ENCODE measurements around the gene AKAP7. TPM values are rescaled to one million over a fixed set of nuclear protein-coding genes. Genes with fewer than 3 reads are reported as not detected.
"Not testable (repeated sequence)": the region's sequence is repeated elsewhere in the genome, so short reads cannot be mapped to it uniquely, and the experiment has no call there.

Gene AKAP7
- total and polyA plus RNA-seq, 4 donors, result 21.5 to 67.1 (median 50.9) TPM

DNA sequence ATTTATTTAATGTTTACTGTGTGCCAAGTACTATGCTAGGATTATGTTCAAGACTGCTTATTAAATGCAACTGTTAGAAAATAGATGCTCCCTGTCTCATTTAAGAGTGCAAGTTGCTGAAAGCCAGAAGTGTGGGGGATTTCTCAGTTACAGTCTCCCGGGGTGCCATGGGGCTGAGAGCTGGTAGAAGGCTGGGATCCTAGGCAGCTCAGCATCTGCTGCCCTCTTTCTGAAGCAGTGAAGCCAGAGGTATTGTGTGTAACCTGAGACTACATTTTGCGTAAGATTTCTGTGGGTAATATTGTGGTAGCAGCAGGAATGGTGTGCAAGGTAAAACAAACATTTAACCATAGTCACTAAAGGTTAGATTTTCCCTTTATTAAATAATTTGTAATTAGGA is 120.6 kb downstream of the AKAP7 start:
- DNase-seq (ENCODE audit: low read depth in 4 of 6, low spot score in 6 of 6), result no peak
- no peak overlapping the region for H3K4me3 ChIP-seq (ENCODE audit: low read depth, low read length)
- no peaks in the 10 kb centered on the region for H3K36me3 ChIP-seq (ENCODE audit: control insufficient read depth, insufficient read depth, low read length)
- WGBS (ENCODE audit: insufficient coverage), result 50% methylated on average over 1 of the region's 2 CpGs
- no peaks in the 10 kb centered on the region for H3K27me3 ChIP-seq (ENCODE audit: control insufficient read depth, insufficient read depth, low read length)
- H3K27ac ChIP-seq (ENCODE audit: low read depth, low read length), result no peak overlapping the region
- H3K9me3 ChIP-seq (ENCODE audit: control insufficient read depth, insufficient read depth, low read length), result no peaks in the 10 kb centered on the region
- no peaks in the 10 kb centered on the region for H3K4me1 ChIP-seq (ENCODE audit: control insufficient read depth, insufficient read depth, low read length)

DNA sequence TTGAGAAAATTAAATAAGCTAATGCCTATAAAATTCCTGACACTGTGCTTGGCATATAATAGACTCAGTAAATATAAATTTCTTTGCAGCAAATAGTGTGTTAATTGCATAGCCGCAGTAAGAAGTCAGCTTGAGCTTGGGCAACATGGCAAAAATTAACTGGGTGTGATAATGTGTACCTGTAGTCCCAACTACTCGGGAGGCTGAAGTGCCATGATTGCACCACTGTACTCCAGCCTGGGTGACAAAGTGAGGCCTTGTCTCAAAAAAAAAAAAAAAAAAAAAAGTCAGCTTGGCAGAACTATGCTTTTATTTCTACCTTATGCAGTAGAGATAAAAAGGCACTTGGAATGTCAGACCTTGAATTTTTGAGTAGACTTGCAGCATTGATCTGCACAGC is 121.8 kb downstream of the AKAP7 start:
- no peak for DNase-seq (ENCODE audit: low read depth in 4 of 6, low spot score in 6 of 6)
- Histone ChIP-seq H3K27ac (ENCODE audit: low read depth, low read length) (no peak overlapping the region), H3K4me1 (ENCODE audit: control insufficient read depth, insufficient read depth, low read length) (no peaks in the 10 kb centered on the region), H3K27me3 (ENCODE audit: control insufficient read depth, insufficient read depth, low read length) (no peaks in the 10 kb centered on the region), H3K9me3 (ENCODE audit: control insufficient read depth, insufficient read depth, low read length) (no peaks in the 10 kb centered on the region), H3K4me3 (ENCODE audit: low read depth, low read length) (no peak overlapping the region), H3K36me3 (ENCODE audit: control insufficient read depth, insufficient read depth, low read length) (no peaks in the 10 kb centered on the region)
- 63% methylated on average over 1 of the region's 2 CpGs for WGBS (ENCODE audit: insufficient coverage)

- no peak overlapping the region for H3K4me3 ChIP-seq (ENCODE audit: low read depth, low read length)
- H3K27me3 ChIP-seq (ENCODE audit: control insufficient read depth, insufficient read depth, low read length), result no peaks in the 10 kb centered on the region
- H3K9me3 ChIP-seq (ENCODE audit: control insufficient read depth, insufficient read depth, low read length), result no peaks in the 10 kb centered on the region
- H3K27ac ChIP-seq (ENCODE audit: low read depth, low read length), result no peak overlapping the region
- WGBS (ENCODE audit: insufficient coverage), result no CpG with 5 or more reads among the region's 2 CpGs
- H3K4me1 ChIP-seq (ENCODE audit: control insufficient read depth, insufficient read depth, low read length), result no peaks in the 10 kb centered on the region
- DNase-seq (ENCODE audit: low read depth in 4 of 6, low spot score in 6 of 6), result no peak
- H3K36me3 ChIP-seq (ENCODE audit: control insufficient read depth, insufficient read depth, low read length), result no peaks in the 10 kb centered on the region
These were observed 122.9 kb downstream of the AKAP7 start for GRCh38 chr6:131258010-131258652.

DNA sequence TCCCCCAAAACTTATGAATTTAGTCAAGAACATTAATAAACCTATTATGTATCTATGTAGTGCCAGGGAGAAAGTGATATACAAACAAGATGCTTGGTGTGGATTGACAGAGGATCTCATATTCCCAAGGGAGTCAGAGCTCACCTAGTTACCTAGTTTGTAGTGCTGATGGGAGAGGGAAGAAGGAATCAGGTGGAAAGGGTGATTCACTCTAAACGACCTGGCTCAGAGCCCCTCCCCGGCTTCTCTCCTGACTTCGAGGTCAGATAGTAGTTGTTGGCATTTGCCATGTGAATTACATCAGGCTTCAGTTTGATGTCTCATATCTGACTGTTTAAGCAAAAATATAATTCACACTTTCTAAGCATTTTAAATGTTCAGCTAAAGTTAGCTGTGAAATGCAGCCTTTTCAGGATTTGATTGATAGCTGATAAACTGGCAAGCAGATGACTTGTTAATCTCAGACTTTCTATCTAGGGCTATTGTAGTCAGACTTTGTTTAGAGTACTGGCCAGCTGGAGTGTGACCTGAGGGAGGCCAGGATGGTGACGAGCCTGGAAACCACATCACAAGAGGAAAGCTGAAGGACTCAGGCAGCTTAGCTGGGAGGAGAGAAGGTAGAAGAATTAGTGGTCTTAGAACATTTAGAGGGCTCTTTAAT is 123.7 kb downstream of the AKAP7 start:
- Histone ChIP-seq H3K4me3 (ENCODE audit: low read depth, low read length) (no peak overlapping the region), H3K9me3 (ENCODE audit: control insufficient read depth, insufficient read depth, low read length) (no peaks in the 10 kb centered on the region), H3K36me3 (ENCODE audit: control insufficient read depth, insufficient read depth, low read length) (no peaks in the 10 kb centered on the region), H3K27me3 (ENCODE audit: control insufficient read depth, insufficient read depth, low read length) (no peaks in the 10 kb centered on the region), H3K27ac (ENCODE audit: low read depth, low read length) (no peak overlapping the region), H3K4me1 (ENCODE audit: control insufficient read depth, insufficient read depth, low read length) (no peaks in the 10 kb centered on the region)
- WGBS (ENCODE audit: insufficient coverage), result 10% methylated on average over 1 of the region's 4 CpGs
- DNase-seq (ENCODE audit: low read depth in 4 of 6, low spot score in 6 of 6), result no peak

DNA sequence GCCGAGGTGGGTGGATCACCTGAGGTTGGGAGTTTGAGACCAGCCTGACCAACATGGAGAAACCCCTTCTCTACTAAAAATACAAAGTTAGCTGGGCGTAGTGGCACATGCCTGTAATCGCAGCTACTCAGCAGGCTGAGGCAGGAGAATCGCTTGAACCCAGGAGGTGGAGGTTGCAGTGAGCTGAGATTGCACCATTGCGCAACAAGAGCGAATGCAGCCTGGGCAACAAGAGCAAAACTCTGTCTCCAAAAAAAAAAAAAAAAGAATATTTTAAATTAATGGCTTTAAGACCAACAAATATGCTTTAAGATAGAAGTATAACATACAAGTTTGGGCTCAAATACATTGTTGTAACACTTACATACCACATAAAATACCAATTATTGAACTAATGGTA is 125.7 kb downstream of the AKAP7 start:
- H3K4me1 ChIP-seq (ENCODE audit: control insufficient read depth, insufficient read depth, low read length); H3K27ac ChIP-seq (ENCODE audit: low read depth, low read length); H3K9me3 ChIP-seq (ENCODE audit: control insufficient read depth, insufficient read depth, low read length); H3K4me3 ChIP-seq (ENCODE audit: low read depth, low read length); H3K27me3 ChIP-seq (ENCODE audit: control insufficient read depth, insufficient read depth, low read length); H3K36me3 ChIP-seq (ENCODE audit: control insufficient read depth, insufficient read depth, low read length); DNase-seq (ENCODE audit: low read depth in 4 of 6, low spot score in 6 of 6): not testable (repeated sequence)
- WGBS (ENCODE audit: insufficient coverage), result no CpG with 5 or more reads among the region's 6 CpGs

GRCh38 chr6:131262060-131262459 is 126.8 kb downstream of the AKAP7 start:
- Histone ChIP-seq H3K27me3 (ENCODE audit: control insufficient read depth, insufficient read depth, low read length) (no peaks in the 10 kb centered on the region), H3K27ac (ENCODE audit: low read depth, low read length) (no peak overlapping the region), H3K4me1 (ENCODE audit: control insufficient read depth, insufficient read depth, low read length) (peaks cover 3% of the 10 kb centered on the region), H3K4me3 (ENCODE audit: low read depth, low read length) (no peak overlapping the region), H3K36me3 (ENCODE audit: control insufficient read depth, insufficient read depth, low read length) (no peaks in the 10 kb centered on the region), H3K9me3 (ENCODE audit: control insufficient read depth, insufficient read depth, low read length) (no peaks in the 10 kb centered on the region)
- WGBS (ENCODE audit: insufficient coverage), result 100% methylated on average over 1 of the region's 3 CpGs
- no peak for DNase-seq (ENCODE audit: low read depth in 4 of 6, low spot score in 6 of 6)

DNA sequence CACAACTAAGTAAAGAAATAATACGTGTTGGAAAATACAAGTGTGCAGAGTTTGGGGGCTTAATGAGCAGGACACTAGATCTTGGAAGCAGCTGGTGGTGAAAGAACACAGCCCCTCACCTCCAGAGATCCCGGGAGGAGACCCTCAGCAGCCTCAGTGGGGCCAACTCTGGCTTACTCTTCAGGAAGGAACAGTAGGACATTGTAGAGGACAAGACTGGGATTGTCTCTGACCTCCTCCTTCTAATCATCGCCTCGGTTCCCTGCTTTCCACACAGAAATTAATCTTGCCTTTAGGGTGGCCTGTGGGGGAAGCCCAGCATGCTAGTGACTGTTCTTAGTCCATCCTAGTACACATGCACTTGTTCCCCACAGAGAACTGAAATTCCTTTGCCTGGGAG is 130.7 kb downstream of the AKAP7 start:
- peaks cover 4% of the 10 kb centered on the region for H3K36me3 ChIP-seq (ENCODE audit: control insufficient read depth, insufficient read depth, low read length)
- H3K9me3 ChIP-seq (ENCODE audit: control insufficient read depth, insufficient read depth, low read length), result peaks cover 5% of the 10 kb centered on the region
- WGBS (ENCODE audit: insufficient coverage), result no CpG with 5 or more reads among the region's 4 CpGs
- no peak for DNase-seq (ENCODE audit: low read depth in 4 of 6, low spot score in 6 of 6)
- no peaks in the 10 kb centered on the region for H3K27me3 ChIP-seq (ENCODE audit: control insufficient read depth, insufficient read depth, low read length)
- peaks cover 3% of the 10 kb centered on the region for H3K4me1 ChIP-seq (ENCODE audit: control insufficient read depth, insufficient read depth, low read length)
- H3K27ac ChIP-seq (ENCODE audit: low read depth, low read length), result no peak overlapping the region
- H3K4me3 ChIP-seq (ENCODE audit: low read depth, low read length), result no peak overlapping the region

DNA sequence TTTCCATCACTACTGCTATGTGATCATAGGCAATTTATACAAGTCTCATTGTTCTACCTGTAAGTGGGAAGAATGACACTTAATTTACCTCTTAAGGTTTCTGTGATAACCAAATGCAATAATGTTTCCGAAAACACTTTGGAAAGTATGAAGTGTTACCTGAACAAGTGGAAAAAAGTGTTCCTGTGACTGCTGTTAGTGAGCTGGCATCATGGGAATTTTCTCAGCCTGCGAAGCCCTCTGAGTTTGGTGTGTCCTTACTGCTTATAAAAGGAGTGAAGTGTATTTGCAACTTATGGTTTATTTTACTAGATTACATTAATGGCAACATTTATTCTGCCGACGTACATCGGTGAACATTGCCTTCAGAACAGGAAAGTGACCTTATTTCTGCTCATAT is 133.0 kb downstream of the AKAP7 start:
- H3K27ac ChIP-seq (ENCODE audit: low read depth, low read length), result no peak overlapping the region
- no peaks in the 10 kb centered on the region for H3K27me3 ChIP-seq (ENCODE audit: control insufficient read depth, insufficient read depth, low read length)
- H3K36me3 ChIP-seq (ENCODE audit: control insufficient read depth, insufficient read depth, low read length), result peaks cover 4% of the 10 kb centered on the region
- H3K4me1 ChIP-seq (ENCODE audit: control insufficient read depth, insufficient read depth, low read length), result peaks cover 3% of the 10 kb centered on the region
- H3K9me3 ChIP-seq (ENCODE audit: control insufficient read depth, insufficient read depth, low read length), result peaks cover 5% of the 10 kb centered on the region
- H3K4me3 ChIP-seq (ENCODE audit: low read depth, low read length), result no peak overlapping the region
- 100% methylated on average over 1 of the region's 5 CpGs for WGBS (ENCODE audit: insufficient coverage)
- DNase-seq (ENCODE audit: low read depth in 4 of 6, low spot score in 6 of 6), result no peak

DNA sequence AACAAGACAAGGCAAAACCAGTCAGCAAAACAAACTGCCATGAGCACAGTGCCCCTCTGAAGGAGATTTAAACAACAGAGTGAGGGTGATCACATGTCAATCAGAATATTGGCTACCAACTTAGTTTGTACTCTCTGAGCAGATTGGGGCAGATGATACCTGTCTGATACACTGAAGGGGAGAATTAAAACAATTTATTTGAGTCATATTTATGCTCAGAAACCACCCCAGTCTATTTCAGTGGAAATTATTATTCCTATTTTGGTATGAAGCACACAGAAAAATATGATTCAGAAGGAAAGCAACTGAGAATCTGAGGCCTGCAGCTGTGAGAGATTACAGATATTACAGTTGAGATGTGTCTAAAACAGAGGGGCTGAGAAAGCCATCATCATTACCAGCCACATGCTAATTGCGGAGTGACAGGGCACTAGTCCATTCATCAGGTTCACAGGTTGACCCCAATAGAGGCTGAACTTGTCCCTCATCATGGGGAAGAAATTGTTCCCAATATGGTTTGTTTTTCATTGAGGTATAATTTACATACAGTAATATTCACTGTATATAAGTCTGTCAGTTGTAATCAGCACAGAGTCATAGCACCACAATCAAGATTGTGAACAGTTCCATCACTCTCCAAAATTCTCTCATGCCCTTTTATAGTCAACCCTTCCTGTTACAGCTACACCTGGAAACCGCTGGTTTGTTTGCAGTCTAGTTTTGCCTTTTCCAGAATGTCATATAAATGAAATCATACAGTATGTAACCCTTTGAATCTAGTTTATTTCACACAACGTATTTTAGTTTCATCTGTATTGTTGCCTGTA is 134.5 kb downstream of the AKAP7 start:
- H3K4me1 ChIP-seq (ENCODE audit: control insufficient read depth, insufficient read depth, low read length), result peaks cover 3% of the 10 kb centered on the region
- no peak overlapping the region for H3K4me3 ChIP-seq (ENCODE audit: low read depth, low read length)
- no peak for DNase-seq (ENCODE audit: low read depth in 4 of 6, low spot score in 6 of 6)
- H3K27me3 ChIP-seq (ENCODE audit: control insufficient read depth, insufficient read depth, low read length), result no peaks in the 10 kb centered on the region
- peaks cover 5% of the 10 kb centered on the region for H3K9me3 ChIP-seq (ENCODE audit: control insufficient read depth, insufficient read depth, low read length)
- WGBS (ENCODE audit: insufficient coverage), result no CpG with 5 or more reads among the region's 3 CpGs
- peaks cover 4% of the 10 kb centered on the region for H3K36me3 ChIP-seq (ENCODE audit: control insufficient read depth, insufficient read depth, low read length)
- no peak overlapping the region for H3K27ac ChIP-seq (ENCODE audit: low read depth, low read length)
